ENCODE measurements around the gene AHCYL1.

DNA sequence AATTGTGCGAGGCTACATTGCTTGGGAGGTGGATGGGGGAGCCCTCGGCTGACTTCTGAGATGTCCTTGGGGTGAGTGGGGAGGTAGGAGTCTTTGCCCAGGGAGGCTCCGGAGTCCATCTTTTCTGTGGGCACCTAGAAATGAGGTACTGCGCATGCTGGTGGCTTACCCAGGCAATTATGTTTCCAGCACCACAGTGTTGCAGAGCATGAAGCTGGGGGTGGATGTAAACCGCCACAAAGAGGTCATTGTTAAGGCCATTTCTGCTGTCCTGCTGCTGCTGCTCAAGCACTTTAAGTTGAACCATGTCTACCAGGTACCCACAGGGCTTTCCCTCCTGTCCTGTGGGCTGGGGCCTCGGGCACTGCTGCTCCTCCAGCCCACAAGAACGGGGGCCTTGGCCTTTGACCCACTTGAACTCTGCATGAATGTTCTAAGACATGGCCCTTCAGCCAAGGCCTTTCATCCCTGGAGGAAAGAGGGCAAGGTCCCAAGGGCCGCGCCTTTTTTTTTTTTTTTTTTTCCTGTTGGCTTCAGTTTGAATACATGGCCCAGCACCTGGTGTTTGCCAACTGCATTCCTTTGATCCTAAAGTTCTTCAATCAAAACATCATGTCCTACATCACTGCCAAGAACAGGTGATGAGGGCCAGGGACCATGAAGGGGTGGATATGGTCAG, 64.5 kb downstream of the AHCYL1 start:
- no peak for TF ChIP-seq GATA2 (IDR thresholded peaks at IDR 0.05; ENCODE audit: low read depth, low read length)
- TF ChIP-seq GATA3 (IDR thresholded peaks at IDR 0.05; ENCODE audit: low read depth, low read length) = no peak
